ENCODE results near the gene C2CD4A. TPM values are rescaled to one million over a fixed set of nuclear protein-coding genes. Genes with fewer than 3 reads are reported as not detected.
"Not testable (repeated sequence)": the region's sequence is repeated elsewhere in the genome, so short reads cannot be mapped to it uniquely, and the experiment has no call there.

The C2CD4A gene, protein sequence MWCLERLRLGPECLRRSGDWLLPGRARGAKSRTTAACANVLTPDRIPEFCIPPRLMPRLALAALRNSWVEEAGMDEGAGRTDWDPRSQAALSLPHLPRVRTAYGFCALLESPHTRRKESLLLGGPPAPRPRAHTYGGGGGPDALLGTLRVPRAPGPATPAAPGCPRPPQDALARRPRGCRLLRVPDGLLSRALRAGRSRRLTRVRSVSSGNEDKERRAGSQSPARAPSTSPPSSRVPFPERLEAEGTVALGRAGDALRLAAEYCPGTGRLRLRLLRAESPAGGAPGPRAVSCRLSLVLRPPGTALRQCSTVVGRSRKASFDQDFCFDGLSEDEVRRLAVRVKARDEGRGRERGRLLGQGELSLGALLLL
- not detected for polyA plus RNA-seq (ENCODE audit: insufficient read length)

DNA sequence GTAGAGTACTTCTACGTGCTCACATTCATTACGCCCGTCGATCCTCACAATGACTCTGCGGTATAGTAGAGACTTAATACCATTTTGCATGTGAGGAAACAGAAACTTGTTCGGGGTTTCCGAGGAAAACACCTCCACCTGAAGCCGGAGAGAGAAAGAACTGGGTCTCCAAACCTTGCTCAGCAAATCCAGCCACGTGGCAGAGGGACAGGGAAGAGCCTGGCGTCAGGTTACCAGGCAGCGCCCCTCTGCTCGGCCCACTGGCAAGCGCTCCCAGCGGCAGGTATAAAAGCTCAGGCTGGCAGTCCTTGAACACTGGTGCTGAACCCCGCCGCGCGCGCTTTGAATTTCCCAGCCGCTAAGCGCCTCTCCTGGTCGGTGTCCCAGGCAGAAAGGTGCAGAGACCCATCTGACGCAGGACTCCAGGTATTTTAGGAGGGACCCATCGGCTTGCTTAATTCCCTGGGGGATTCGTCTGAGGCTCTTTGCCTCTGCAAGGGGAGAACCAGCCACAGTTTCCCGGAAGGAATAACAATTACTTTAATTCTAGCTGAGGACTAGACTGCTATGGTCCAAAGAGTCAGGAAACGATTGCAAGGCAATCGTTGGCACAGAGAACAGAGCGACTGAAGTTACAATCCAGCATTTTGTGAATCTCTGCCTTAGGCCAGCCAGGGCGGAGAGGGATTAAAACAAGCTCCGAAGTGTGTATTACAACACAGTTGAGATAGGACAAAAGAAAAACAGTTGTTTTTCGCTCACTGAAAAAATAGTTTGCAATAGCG is at the start of gene C2CD4A:
Gene C2CD4A (plus strand): TSS at position 315 of the 785 bp plus-strand sequence. CDS start 637 bp downstream, outside the sequence.
- DNase-seq: no peak

DNA sequence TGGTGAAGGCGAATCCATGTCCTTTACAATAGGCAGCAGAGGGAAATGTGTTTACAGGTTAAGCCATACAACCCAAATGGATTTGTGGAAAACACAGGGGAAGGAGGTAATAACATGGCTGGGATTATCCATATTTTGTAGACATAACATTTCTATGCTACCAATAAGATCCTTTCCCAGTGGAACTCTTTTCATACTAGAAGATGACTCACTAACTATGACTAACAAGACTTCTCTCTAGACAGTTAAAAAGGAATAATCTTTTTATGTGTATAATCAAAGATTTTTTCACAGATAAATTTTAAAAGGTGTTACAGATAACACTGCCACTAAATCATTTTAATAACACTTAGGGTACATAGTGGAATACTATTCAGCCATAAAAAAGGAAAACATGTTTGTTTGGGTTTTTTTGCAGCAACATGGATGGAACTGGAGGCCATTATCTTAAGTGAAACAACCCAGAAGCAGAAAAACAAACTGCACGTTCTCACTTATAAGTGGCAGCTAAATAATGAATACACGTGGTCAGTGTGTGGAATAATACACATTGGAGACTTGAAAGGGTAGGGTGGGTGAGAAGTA is 46.1 kb upstream of the C2CD4A start:
- DNase-seq: no peak

DNA sequence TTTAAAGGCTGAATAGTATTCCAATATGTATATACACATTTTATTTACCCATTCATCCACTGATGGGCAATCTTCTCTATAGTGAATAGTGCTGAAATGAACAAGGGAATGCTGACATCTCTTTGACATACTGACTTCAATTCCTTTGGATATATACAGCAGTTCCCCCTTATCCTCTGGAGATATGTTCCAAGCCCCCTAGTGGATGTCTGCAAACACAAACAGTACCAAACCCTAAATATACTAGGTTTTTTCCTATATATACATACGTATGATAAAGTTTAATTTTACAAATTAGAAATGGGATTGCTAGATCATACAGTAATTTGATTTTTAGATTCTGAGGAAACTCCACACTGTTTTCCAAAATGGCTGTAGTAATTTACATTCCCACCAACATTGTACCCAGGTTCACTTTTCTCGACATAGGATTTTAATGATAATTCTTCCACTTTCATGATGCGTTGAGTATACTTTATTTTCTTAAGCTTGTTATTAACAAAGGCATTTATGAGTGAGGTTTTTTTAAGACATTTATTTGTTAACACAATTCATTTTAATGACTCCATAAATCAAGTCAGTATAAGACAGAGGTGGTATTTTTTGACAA is 44.7 kb upstream of the C2CD4A start:
- DNase-seq: no peak

DNA sequence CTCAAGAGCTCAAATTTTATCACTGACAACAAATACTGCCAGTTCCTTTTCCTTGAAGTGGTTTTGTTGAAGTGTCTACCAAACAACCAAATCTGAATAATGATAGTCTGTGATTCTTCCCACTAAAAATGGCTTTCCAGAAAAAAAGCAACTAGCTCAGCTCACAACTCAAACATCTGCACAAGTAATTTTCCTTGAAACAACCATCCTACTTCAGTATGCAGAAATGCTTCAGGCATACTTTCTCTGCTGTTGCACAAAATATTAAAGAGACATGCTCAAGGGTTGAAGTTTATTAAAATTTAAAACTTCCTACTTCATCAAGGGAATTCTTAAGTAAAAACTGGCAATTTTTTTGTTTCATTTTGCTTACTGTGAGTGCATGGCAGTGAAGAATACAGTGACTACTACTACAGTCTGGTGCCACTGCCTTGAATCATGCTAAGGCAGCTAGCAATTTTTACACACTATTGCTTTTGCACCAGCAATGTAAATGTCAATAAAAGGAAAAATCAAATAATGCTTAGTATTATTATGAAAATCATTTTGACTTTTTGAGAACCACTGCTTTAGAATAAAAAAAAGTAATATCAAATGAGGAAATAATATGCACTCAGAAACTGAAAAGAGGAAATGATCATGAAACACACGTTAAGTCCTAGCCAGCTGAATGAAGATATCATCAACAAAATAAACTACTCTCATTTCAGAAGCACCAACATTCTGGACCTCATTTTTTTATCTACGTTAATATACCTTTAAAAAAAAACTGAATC is 40.1 kb upstream of the C2CD4A start:
- DNase-seq: no peak

DNA sequence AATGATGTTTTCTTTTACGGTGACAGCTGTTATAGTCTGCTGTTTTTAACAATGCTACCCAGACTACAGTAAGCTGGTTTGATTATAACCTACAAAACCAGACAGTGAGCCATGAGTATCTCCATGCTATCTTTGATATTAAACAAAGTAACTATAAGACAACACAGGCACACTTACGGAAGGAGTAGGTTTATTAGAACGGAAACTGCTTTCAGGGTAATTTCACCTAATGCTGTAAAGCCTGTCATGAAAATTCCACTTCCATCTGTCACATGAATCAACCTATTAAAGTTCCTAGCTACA is 39.6 kb upstream of the C2CD4A start:
- DNase-seq: no peak

DNA sequence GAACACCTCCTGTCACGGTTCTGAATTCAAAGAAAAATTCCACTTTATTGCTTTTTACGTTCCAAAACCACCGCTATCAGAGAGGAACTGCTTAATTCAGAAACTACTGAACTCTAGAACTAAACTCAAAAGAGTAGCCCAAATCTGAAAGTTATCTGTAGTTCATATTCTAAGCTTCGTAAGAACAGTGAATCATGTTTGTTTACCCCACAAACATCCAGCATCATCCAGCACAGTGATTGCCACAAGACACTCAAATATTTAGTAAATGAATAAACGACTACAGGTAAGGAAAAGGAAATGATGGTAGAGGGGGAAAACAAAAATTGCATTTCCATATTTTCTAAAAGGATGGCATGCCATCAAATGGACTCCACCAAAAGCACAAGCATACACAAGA is 38.9 kb upstream of the C2CD4A start:
- DNase-seq: no peak

DNA sequence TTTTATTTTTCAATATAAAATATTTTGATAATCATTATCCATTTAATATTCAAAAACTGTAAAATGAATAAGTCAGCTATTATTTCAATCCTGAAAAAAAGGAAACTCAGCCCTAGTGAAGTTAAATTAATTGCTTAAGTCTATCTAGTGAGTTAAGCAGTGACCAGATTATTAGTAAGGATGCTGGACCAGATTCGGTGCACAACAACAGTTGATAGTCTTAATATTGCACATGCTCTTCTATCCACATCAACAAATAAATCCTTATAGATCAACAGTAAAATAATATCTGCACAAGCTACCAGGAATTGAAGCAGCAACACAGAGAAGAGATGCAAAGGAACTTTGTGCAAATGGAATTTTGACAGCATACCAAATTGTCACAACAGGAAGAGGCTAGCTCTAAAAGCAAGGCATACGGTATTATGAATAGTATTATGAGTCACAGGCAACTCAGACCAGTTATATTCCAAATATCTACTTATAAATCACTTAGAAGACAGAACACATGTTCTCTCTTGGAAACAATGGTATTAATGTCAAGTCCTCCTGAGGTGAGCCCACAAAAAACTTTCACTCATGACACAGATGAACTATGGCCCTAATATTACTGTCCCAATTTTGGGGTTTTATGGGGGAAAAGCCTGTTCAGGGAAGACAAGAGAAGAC is 31.4 kb upstream of the C2CD4A start:
- DNase-seq: no peak

DNA sequence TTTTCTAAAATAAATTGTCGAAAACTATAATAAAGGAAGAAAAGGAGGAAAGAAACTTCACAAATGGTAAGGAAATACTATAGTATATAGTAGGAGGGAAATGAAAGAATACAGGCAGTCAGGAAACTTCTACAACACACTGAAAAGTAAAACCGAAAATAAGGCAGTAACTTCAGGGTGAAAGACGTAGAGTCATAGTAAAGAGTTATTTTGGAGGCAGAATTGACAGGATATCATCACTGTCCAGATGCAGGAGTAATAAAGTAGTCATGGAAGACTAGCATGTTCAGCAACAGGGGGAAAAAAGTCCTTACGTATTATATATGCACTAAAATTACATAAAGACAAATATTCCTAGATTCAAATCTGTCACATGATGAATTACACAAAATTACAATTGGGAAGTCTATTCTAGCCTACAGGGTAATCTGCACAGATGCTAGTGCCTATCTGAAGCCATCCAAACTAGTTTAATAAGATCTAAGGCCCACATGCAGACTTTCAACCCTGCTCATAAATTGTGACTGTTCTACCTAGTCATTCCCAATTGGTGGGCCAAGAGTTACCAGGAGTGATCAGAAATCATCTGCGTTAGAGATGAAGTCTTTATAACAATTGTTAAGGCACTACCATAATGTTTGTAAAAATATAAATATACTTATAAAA is 20.6 kb upstream of the C2CD4A start:
- DNase-seq: no peak

DNA sequence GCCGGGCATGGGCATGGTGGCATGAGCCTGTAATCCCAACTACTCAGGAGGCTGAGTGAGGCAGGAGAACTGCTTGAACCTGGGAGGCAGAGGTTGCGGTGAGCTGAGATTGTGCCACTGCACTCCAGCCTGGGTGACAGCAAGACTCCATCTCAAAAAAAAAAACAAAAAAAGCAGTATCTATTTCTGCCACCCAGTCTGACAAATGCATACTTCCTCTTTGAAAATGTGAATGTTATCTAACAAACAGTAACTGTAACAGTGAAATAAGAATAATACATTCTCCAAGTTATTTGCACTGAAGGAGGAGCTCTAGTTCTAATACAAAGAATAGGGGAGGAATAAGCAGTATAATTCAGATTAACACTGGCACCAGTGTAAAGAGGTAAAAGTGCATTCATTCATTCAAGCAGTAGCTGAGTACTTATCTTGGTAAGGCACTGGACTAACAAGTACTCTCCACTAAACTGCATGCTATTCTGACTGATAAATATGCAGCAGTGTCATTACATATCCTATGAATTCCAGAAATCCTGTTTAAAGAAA is 19.4 kb upstream of the C2CD4A start:
- no peak for DNase-seq

DNA sequence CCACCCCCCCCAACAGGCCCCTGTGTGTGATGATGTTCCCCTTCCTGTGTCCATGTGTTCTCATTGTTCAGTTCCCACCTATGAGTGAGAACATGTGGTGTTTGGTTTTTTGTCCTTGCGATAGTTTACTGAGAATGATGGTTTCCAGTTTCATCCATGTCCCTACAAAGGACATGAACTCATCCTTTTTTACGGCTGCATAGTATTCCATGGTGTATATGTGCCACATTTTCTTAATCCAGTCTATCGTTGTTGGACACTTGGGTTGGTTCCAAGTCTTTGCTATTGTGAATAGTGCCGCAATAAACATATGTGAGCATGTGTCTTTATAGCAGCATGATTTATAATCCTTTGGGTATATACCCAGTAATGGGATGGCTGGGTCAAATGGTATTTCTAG is 18.5 kb upstream of the C2CD4A start:
- not testable (repeated sequence) for DNase-seq

DNA sequence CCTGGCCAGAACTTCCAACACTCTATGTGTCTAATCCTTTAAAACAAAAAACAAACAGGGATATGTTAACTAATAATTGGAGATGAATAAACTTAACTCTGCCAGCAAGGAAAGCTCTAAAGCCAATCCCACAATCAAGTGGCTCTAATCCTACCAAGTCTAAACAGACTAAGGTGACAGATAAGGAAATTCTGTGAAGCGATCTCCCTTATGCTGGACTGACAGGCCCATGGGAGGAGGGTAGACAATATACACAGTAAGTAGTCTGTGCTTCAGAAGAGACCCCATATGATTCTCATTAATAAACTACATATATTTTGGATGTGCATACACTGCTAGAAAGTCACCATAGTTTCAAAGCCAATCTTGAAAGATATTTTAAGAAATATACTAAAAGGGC is 16.7 kb upstream of the C2CD4A start:
- no peak for DNase-seq

DNA sequence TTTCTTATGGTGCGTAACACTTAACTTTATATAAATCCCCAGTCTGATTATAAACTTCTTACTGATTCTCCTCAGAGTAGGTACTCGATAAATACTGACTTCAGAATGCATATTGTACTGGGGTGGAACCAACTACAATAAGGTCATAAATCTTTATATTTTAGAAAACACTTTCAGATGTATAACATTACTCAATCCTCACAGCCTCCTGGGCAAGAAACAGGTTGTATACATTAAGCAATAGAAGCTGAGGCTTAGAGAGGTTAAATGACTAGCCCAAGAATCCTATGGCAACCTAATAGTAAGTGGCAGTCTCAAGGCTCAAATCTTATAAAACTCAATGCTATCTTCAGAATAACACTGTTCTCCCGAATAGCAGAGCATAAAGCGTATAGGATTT is 15.6 kb upstream of the C2CD4A start:
- no peak for DNase-seq

DNA sequence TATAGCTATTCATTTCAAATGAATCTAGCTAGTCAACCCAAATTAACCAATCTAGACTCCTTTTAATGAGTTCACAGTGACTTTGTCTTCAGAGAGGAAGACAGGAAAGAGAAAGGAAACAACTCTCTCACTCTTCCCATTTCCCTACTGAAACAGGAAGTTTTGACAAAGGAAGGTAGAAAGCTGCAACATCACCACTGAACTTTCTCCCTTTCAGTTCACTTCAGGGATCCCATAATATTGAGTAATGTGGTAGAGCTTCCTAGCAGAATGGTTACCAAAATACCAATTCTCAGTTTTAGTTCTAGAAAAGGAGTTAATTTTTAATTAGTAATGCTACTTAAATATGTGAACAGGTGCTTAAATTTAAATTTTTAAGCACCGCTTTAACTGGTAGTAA is 14.1 kb upstream of the C2CD4A start:
- DNase-seq: no peak

DNA sequence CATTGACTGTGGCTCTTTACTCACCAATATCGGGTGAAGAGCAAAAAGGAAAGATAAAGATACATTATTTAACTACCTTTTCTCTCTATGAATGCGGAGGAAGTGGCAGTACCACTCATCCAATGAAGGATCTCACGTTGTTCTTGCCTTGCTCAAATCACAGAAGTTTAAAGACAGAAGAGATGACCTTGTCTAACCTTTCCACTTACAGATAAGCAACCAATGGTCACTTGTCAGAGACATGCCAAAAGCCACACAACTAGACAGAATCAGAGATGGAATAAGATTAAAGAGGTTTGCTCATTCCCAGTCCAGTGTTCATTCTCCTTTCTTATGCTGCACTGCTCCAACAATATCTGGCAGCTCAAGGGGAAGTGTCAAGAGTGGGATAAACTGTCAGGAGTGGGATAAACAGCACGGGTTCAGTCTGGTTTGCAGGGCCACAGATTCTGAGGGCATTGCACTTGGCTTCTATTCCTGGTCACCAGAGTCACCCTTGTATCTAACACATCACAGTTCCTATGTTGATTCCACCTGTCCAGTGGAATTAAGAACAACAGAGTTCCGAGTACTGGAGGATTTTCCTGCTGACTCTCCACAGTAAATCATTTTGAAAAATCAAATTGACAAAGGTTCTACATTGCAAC is 13.2 kb upstream of the C2CD4A start:
- no peak for DNase-seq

DNA sequence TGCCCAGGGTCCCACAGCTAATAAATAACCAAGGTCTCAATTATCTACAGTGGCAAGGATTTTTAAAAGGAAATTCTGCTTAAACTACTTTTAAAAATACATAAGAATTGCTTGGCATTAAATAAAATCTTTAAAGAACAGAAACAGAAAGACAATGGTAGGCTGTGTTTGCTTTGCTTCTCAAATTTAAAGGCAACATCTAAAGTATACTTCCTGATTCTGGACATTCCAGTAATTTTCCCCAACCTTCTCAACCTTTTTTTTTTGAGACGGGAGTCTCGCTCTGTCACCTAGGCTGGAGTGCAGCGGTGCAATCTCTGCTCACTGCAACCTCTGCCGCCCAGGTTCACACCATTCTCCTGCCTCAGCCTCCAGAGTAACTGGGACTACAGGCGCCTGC is 11.8 kb upstream of the C2CD4A start:
- no peak for DNase-seq

DNA sequence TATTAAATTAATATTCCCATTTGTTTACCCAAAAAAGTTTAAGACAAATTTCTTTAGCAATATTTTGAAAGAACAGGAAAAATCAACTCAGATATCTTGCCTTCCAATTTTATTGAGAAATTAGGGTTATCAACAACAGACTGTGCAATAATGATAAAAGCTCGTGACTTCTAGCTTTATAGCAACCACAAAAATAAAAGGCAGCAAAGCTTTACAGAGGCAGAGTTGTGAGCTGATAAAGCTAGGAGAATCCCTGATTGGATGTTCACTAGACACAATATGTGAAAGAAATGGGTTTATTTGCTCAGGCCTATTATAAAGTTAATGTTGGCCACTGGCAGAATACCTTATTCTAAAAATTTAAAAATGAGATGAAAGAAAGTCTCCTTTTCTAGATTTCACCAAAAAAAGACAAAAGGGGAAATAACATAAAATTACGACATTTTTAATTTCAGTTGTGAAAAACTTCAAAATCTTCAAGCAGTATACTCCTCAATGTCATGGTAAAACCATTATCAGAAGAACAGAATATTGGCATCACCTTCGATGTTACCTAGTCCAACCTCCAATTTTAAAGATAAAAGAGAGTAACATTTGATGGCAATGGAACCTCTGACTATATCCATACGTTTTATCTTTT is 9.3 kb upstream of the C2CD4A start:
- DNase-seq: no peak

DNA sequence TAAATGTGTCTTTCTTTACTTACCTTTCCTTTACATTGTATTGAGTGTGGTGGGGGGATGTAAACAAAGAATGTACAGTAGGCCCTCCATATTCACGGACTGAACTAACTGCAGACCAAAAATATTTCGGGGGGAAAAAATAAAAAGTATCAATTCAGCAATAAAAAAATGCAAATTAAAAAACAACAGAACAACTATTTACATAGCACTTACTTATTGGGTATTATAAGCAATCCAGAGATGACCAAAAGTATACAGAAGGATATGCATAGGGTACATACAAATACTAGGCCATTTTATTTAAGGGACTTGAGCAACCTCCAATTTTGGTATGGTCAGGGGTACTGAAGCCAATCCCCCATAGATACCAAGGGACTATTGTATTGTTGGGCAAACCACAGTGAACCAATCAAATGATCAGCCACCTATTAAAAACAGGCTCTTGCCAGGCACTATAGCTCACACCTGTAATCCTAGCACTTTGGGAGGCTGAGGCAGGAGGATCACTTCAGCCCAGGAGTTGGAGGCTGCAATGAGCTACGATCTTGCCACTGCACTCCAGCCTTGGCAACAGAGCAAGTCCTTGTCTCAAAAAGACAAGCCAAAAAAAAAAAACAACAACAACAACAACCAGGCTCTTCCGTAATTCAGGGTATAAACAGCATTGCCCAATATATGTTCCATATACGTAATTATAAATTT is 8.3 kb upstream of the C2CD4A start:
- no peak for DNase-seq

DNA sequence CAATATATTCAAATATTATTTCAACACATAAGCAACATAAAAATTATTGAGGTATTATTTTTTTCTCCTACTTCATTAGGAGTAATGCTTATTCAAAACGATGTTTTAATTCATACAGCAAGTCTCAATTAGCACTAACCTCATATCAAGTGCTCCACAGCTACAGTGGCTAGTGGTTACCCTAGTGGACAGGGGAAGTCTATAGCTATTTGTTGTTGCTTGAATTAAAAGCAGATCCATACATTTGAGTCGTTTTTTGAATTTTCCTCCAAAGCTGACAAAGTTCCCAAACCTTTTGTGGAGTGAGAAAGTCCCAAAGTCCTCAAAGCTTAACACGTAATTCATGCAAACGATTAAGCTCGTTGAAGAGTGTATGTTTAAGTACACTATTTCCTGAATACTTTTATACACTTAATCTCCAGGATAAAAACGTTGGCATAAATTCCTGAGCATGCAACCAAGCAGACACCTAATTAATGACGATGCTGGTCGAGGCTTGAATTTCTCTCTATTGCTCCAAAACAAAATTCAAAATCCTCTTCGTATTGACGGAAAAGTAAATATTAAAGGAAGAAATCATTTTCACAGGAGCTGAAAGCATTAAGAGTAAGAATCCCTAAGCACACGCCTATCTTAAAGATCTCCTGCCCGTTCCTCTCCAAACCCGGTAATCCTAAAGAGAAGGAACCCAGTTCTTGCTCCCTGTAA is 7.5 kb upstream of the C2CD4A start:
- no peak for DNase-seq

DNA sequence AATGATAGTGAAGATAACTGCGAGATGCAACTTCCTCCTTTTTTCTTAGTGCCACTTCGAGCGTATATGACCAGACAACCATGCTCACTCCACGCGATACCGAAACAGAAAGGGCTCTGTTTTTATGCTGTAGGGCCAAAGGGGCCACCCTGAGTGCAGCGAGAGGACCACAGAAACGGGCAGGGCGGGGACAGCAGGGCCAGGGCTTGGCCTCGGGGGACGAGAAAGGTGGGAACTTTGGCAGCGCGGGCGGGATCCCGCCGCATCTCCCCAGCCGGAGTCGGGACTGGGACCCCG is 7.0 kb upstream of the C2CD4A start:
- peak; percentile 50 for DNase-seq
